HEK293 (cell line): ENCODE results near the gene HOMER1.
A peak's percentile ranks its signal among the peaks of the same experiment; 100 is the strongest.

Experiments used
- EGR2 ChIP-seq: fragments of 450-650 bp; formaldehyde crosslinking; IDR thresholded peaks from 2 replicates; pipeline ENCODE4 v1.5.1; 2016; ENCODE audit warnings: low read depth, missing biosample characterization, missing genetic modification characterization
- MEIS1 ChIP-seq: sonication (generic); formaldehyde crosslinking; IDR thresholded peaks from 2 replicates; pipeline ENCODE4 v1.8.1; 2022; ENCODE audit warnings: missing genetic modification reagents, mild to moderate bottlenecking, borderline replicate concordance
- MYNN ChIP-seq: fragments of 450-650 bp; formaldehyde crosslinking; IDR thresholded peaks from 2 replicates; pipeline ENCODE4 v1.5.1; 2016; ENCODE audit warnings: missing biosample characterization, missing genetic modification characterization, borderline replicate concordance
- MZF1 ChIP-seq: fragments of 450-650 bp; formaldehyde crosslinking; IDR thresholded peaks from 2 replicates; pipeline ENCODE4 v1.5.1; 2017; ENCODE audit warnings: missing biosample characterization, missing genetic modification characterization, borderline replicate concordance
- OSR2 ChIP-seq: fragments of 450-650 bp; formaldehyde crosslinking; IDR thresholded peaks from 2 replicates; pipeline ENCODE4 v1.5.1; 2016; ENCODE audit warnings: missing biosample characterization, missing genetic modification characterization
- REST ChIP-seq: fragments of 450-650 bp; formaldehyde crosslinking; IDR thresholded peaks from 2 replicates; pipeline ENCODE4 v1.5.1; 2016; ENCODE audit warnings: missing biosample characterization, missing genetic modification characterization
- SETDB1 ChIP-seq: IDR thresholded peaks from one replicate; pipeline ENCODE4 v1.6.1; 2017; ENCODE audit warnings: mild to moderate bottlenecking, low read length, moderate library complexity, mixed read lengths; ENCODE audit not compliant: insufficient read length
- ZBTB20 ChIP-seq: fragments of 450-650 bp; formaldehyde crosslinking; IDR thresholded peaks from 2 replicates; pipeline ENCODE4 v1.5.1; 2016; ENCODE audit warnings: missing biosample characterization, missing genetic modification characterization
- ZBTB21 ChIP-seq: fragments of 450-650 bp; formaldehyde crosslinking; IDR thresholded peaks from 2 replicates; pipeline ENCODE4 v1.5.1; 2017; ENCODE audit warnings: missing biosample characterization, missing genetic modification characterization
- ZBTB48 ChIP-seq: fragments of 450-650 bp; formaldehyde crosslinking; IDR thresholded peaks from 2 replicates; pipeline ENCODE4 v1.5.1; 2016; ENCODE audit warnings: missing biosample characterization, missing genetic modification characterization
- ZFHX2 ChIP-seq: fragments of 450-650 bp; formaldehyde crosslinking; conservative IDR thresholded peaks from 2 replicates; pipeline ENCODE4 v1.5.1; 2016; ENCODE audit warnings: missing biosample characterization, missing genetic modification characterization
- ZNF148 ChIP-seq: fragments of 450-650 bp; formaldehyde crosslinking; IDR thresholded peaks from 2 replicates; pipeline ENCODE4 v1.5.0; 2017; ENCODE audit warnings: missing biosample characterization, missing genetic modification characterization, borderline replicate concordance
- ZNF16 ChIP-seq: fragments of 450-650 bp; formaldehyde crosslinking; IDR thresholded peaks from 2 replicates; pipeline ENCODE4 v1.5.1; 2016; ENCODE audit warnings: low read depth, missing biosample characterization, missing genetic modification characterization
- ZNF23 ChIP-seq: fragments of 450-650 bp; formaldehyde crosslinking; IDR thresholded peaks from 2 replicates; pipeline ENCODE4 v1.5.1; 2016; ENCODE audit warnings: missing biosample characterization, missing genetic modification characterization, borderline replicate concordance
- ZNF239 ChIP-seq: fragments of 450-650 bp; formaldehyde crosslinking; IDR thresholded peaks from 2 replicates; pipeline ENCODE4 v1.5.1; 2016; ENCODE audit warnings: missing biosample characterization, missing genetic modification characterization
- ZNF280C ChIP-seq: fragments of 450-650 bp; formaldehyde crosslinking; IDR thresholded peaks from 2 replicates; pipeline ENCODE4 v1.5.1; 2016; ENCODE audit warnings: missing biosample characterization, missing genetic modification characterization
- ZNF292 ChIP-seq: fragments of 450-650 bp; formaldehyde crosslinking; IDR thresholded peaks from 2 replicates; pipeline ENCODE4 v1.5.1; 2016; ENCODE audit warnings: low read depth, missing biosample characterization, missing genetic modification characterization, borderline replicate concordance
- ZNF311 ChIP-seq: fragments of 450-650 bp; formaldehyde crosslinking; IDR thresholded peaks from 2 replicates; pipeline ENCODE4 v1.5.1; 2017; ENCODE audit warnings: missing biosample characterization, missing genetic modification characterization, borderline replicate concordance
- ZNF426 ChIP-seq: fragments of 450-650 bp; formaldehyde crosslinking; IDR thresholded peaks from 2 replicates; pipeline ENCODE4 v1.5.1; 2017; ENCODE audit warnings: missing biosample characterization, missing genetic modification characterization, mild to moderate bottlenecking, inconsistent platforms, moderate library complexity
- ZNF449 ChIP-seq: fragments of 450-650 bp; formaldehyde crosslinking; IDR thresholded peaks from 2 replicates; pipeline ENCODE4 v1.5.1; 2017; ENCODE audit warnings: missing biosample characterization, mild to moderate bottlenecking, missing genetic modification characterization, moderate library complexity
- ZNF521 ChIP-seq: fragments of 450-650 bp; formaldehyde crosslinking; IDR thresholded peaks from 2 replicates; pipeline ENCODE4 v1.5.1; 2017; ENCODE audit warnings: missing biosample characterization, mild to moderate bottlenecking, missing genetic modification characterization
- ZNF571 ChIP-seq: fragments of 450-650 bp; formaldehyde crosslinking; IDR thresholded peaks from 2 replicates; pipeline ENCODE4 v1.5.0; 2017; ENCODE audit warnings: missing biosample characterization, missing genetic modification characterization
- ZNF639 ChIP-seq: fragments of 450-650 bp; formaldehyde crosslinking; IDR thresholded peaks from 2 replicates; pipeline ENCODE4 v1.5.1; 2016; ENCODE audit warnings: missing biosample characterization, missing genetic modification characterization
- ZNF658 ChIP-seq: fragments of 450-650 bp; formaldehyde crosslinking; IDR thresholded peaks from 2 replicates; pipeline ENCODE4; 2016; ENCODE audit warnings: missing biosample characterization, missing genetic modification characterization
- ZNF837 ChIP-seq: fragments of 450-650 bp; formaldehyde crosslinking; IDR thresholded peaks from 2 replicates; pipeline ENCODE4 v1.5.1; 2016; ENCODE audit warnings: missing biosample characterization, missing genetic modification characterization
- ZSCAN23 ChIP-seq: fragments of 450-650 bp; formaldehyde crosslinking; IDR thresholded peaks from 2 replicates; pipeline ENCODE4 v1.5.1; 2016; ENCODE audit warnings: missing biosample characterization, missing genetic modification characterization
- TF ChIP-seq, protein P1 (sequence below): fragments of 450-650 bp; formaldehyde crosslinking; IDR thresholded peaks from 2 replicates; pipeline ENCODE4 v1.5.1; 2016; ENCODE audit warnings: missing biosample characterization, missing genetic modification characterization

HOMER1 gene

GRCh38 chr5:79514391-79515105, 614 bp upstream of the HOMER1 start (continued):
- no peak for TF ChIP-seq ZNF148 (tag by site-specific recombination)
- TF ChIP-seq ZNF292 (tag by site-specific recombination), result no peak
- no peak for TF ChIP-seq SETDB1
- TF ChIP-seq OSR2 (tag by site-specific recombination), result 0 out of 2 replicates have a peak, but pooled peaks have one; percentile 36
- TF ChIP-seq ZNF639 (tag by site-specific recombination), result peak; percentile 81
- no peak for TF ChIP-seq MEIS1 (CRISPR knock-in tag)
- TF ChIP-seq ZFHX2 (tag by site-specific recombination), result peak; percentile 85
- TF ChIP-seq, protein P1, sequence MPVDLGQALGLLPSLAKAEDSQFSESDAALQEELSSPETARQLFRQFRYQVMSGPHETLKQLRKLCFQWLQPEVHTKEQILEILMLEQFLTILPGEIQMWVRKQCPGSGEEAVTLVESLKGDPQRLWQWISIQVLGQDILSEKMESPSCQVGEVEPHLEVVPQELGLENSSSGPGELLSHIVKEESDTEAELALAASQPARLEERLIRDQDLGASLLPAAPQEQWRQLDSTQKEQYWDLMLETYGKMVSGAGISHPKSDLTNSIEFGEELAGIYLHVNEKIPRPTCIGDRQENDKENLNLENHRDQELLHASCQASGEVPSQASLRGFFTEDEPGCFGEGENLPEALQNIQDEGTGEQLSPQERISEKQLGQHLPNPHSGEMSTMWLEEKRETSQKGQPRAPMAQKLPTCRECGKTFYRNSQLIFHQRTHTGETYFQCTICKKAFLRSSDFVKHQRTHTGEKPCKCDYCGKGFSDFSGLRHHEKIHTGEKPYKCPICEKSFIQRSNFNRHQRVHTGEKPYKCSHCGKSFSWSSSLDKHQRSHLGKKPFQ (tag by site-specific recombination), result peak; percentile 95
- TF ChIP-seq ZNF426, result no peak
- TF ChIP-seq ZSCAN23 (tag by site-specific recombination), result peak; percentile 57; the same call in 1 of the 2 replicates
- no peak for TF ChIP-seq ZBTB48 (tag by site-specific recombination)
- TF ChIP-seq EGR2 (tag by site-specific recombination), result peak; percentile 90
- no peak; the same call in 1 of the 2 replicates for TF ChIP-seq MZF1 (tag by site-specific recombination)
- TF ChIP-seq ZNF837, result no peak
- TF ChIP-seq ZNF571 (tag by site-specific recombination), result no peak
- TF ChIP-seq ZNF658 (tag by site-specific recombination), result no peak
- no peak for TF ChIP-seq ZNF23 (tag by site-specific recombination)
- TF ChIP-seq MYNN, result peak; percentile 84
- TF ChIP-seq ZNF449 (tag by site-specific recombination), result no peak
- no peak for TF ChIP-seq REST
- TF ChIP-seq ZBTB21, result peak; percentile 100
- peak; percentile 41; the same call in 1 of the 2 replicates for TF ChIP-seq ZBTB20
- no peak for TF ChIP-seq ZNF239 (tag by site-specific recombination)
- no peak for TF ChIP-seq ZNF16 (tag by site-specific recombination)
- no peak for TF ChIP-seq ZNF311
- TF ChIP-seq ZNF280C (tag by site-specific recombination), result no peak
- no peak for TF ChIP-seq ZNF521
